ENCODE measurements around the gene BHLHE23. TPM values are rescaled to one million over a fixed set of nuclear protein-coding genes. Genes with fewer than 3 reads are reported as not detected.

Gene BHLHE23
- total and polyA plus RNA-seq, 2 donors from 2014 or later: not detected

DNA sequence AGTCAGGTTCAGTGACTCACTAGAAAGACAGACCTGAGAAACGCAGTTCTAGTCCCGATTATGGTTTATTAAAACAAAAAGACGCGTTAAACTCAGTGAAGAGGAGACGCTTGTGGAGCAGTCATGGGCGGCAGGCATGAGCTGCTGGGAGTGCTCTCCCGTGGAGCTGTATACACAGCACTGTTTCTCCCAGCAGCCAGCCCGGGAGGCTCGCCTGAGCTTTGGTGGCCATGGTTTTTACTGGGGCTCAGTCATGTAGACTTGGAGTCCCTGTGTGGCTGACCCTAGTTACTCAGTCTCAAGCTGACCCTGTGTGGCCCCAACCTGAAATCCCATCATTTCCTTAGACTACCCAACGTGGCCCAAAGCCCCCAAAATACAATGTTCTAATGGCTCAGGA lies 41.2 kb upstream of the BHLHE23 start:
- no peaks in the 10 kb centered on the region for H3K27me3 ChIP-seq (ENCODE audit: control insufficient read depth, insufficient read depth, low read length)
- H3K9me3 ChIP-seq (ENCODE audit: control insufficient read depth in 2 of 3, insufficient read depth in 1 of 3, low read length in 3 of 3): peaks cover 0 to 2% (median 0%) of the 10 kb centered on the region in 3 donors
- no peak for FAIRE-seq

DNA sequence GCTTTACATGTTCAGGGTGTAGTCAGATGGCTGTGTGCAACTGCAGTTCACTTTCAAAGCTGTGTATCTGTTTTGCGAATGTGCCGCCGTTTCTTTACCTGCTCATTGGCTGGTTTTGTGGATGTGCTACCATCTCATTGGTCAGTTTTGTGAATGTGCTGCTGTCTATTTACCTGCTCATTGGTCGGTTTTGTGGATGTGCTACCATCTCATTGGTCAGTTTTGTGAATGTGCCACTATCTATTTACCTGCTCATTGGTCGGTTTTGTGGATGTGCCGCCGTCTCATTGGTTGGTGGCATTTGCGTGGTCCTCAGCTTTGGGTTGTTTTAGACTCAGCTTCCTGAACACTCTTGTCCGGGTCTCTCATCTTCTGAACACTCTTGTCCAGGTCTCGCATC lies 40.5 kb upstream of the BHLHE23 start:
- intact Hi-C loops (cut with DNase I): no loop called here
- Histone ChIP-seq H3K36me3 (ENCODE audit: control insufficient read depth in 2 of 3, insufficient read depth in 3 of 3, low read length in 3 of 3) (no peaks in the 10 kb centered on the region), H3K27me3 (ENCODE audit: control insufficient read depth, insufficient read depth, low read length) (peaks cover 5% of the 10 kb centered on the region), H3K9ac (ENCODE audit: low read length in 3 of 3) (no peak overlapping the region), H3K27ac (ENCODE audit: low read depth in 2 of 2, low read length in 2 of 2) (no peak overlapping the region), H3K9me3 (ENCODE audit: control insufficient read depth in 2 of 3, insufficient read depth in 1 of 3, low read length in 3 of 3) (peaks cover 0 to 2% (median 0%) of the 10 kb centered on the region in 3 donors), H3K4me3 (ENCODE audit: low read length in 3 of 3) (no peak overlapping the region), H3K4me1 (ENCODE audit: control insufficient read depth in 2 of 3, insufficient read depth in 2 of 3, low read depth in 1 of 3, low read length in 3 of 3) (no peaks in the 10 kb centered on the region)
- FAIRE-seq: no peak
- TF ChIP-seq, protein P1, sequence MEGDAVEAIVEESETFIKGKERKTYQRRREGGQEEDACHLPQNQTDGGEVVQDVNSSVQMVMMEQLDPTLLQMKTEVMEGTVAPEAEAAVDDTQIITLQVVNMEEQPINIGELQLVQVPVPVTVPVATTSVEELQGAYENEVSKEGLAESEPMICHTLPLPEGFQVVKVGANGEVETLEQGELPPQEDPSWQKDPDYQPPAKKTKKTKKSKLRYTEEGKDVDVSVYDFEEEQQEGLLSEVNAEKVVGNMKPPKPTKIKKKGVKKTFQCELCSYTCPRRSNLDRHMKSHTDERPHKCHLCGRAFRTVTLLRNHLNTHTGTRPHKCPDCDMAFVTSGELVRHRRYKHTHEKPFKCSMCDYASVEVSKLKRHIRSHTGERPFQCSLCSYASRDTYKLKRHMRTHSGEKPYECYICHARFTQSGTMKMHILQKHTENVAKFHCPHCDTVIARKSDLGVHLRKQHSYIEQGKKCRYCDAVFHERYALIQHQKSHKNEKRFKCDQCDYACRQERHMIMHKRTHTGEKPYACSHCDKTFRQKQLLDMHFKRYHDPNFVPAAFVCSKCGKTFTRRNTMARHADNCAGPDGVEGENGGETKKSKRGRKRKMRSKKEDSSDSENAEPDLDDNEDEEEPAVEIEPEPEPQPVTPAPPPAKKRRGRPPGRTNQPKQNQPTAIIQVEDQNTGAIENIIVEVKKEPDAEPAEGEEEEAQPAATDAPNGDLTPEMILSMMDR (IDR thresholded peaks at IDR 0.05; ENCODE audit: borderline replicate concordance, extremely low read depth, insufficient read depth): no peak
- no peak for DNase-seq

More for the DNA sequence above, 41.2 kb upstream of the BHLHE23 start:
- Histone ChIP-seq H3K4me3 (ENCODE audit: low read length in 3 of 3) (no peak overlapping the region), H3K4me1 (ENCODE audit: control insufficient read depth in 2 of 3, insufficient read depth in 2 of 3, low read depth in 1 of 3, low read length in 3 of 3) (no peaks in the 10 kb centered on the region), H3K9ac (ENCODE audit: low read length in 3 of 3) (no peak overlapping the region), H3K27ac (ENCODE audit: low read depth in 2 of 2, low read length in 2 of 2) (no peak overlapping the region), H3K36me3 (ENCODE audit: control insufficient read depth in 2 of 3, insufficient read depth in 3 of 3, low read length in 3 of 3) (no peaks in the 10 kb centered on the region)
- TF ChIP-seq, protein P1 (IDR thresholded peaks at IDR 0.05; ENCODE audit: borderline replicate concordance, extremely low read depth, insufficient read depth): no peak
- peak in 1 of 5 donors; percentile 24 for DNase-seq
- intact Hi-C loops (cut with DNase I): no loop called here

DNA sequence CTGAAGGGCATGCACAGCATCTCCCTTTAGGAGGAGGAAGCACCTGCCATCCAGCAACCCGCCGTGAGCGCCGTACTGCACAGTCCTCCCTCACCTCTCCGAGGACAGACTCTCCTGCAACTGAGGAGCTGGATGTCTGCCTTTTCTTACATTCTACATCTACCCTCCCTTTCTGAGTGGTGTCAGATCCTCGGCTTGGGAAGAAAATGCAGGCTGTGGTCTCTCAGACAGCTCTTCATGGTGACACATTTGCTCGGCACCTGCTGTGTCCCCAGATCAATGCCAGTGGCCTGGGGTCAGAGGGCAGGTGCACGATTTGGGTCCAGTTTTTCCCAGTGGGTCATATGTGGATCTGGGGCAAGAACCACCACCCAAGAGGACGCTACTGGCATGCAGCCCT lies 40.1 kb upstream of the BHLHE23 start:
- DNase-seq (peak in 1 of 5 donors; percentile 41), FAIRE-seq (no peak)
- Histone ChIP-seq H3K9me3 (ENCODE audit: control insufficient read depth in 2 of 3, insufficient read depth in 1 of 3, low read length in 3 of 3) (peaks cover 0 to 2% (median 0%) of the 10 kb centered on the region in 3 donors), H3K36me3 (ENCODE audit: control insufficient read depth in 2 of 3, insufficient read depth in 3 of 3, low read length in 3 of 3) (no peaks in the 10 kb centered on the region), H3K4me3 (ENCODE audit: low read length in 3 of 3) (no peak overlapping the region), H3K9ac (ENCODE audit: low read length in 3 of 3) (no peak overlapping the region), H3K27ac (ENCODE audit: low read depth in 2 of 2, low read length in 2 of 2) (no peak overlapping the region), H3K4me1 (ENCODE audit: control insufficient read depth in 2 of 3, insufficient read depth in 2 of 3, low read depth in 1 of 3, low read length in 3 of 3) (no peaks in the 10 kb centered on the region), H3K27me3 (ENCODE audit: control insufficient read depth, insufficient read depth, low read length) (peaks cover 5% of the 10 kb centered on the region)
- intact Hi-C loops (cut with DNase I): no loop called here
- TF ChIP-seq, protein P1 (IDR thresholded peaks at IDR 0.05; ENCODE audit: borderline replicate concordance, extremely low read depth, insufficient read depth): no peak

DNA sequence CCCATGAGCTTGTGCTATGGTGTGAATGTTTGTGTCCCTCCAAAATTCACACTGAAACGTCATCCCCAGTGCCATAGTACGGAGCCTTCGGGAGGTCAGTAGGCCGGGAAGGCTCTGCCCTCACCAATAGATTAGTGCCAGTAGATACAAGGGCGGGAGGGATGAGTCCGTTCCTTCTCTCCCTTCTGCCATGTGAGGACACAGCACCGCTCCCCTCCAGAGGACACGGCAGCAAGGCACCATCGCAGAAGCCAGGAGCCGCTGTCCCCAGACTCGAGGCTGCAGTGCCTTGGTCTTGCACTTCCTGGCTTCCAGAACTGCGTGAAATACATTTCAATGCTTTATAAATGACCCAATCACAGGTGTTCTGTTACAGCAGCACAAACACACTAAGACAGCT lies 39.2 kb upstream of the BHLHE23 start:
- Histone ChIP-seq H3K27me3 (ENCODE audit: control insufficient read depth, insufficient read depth, low read length) (peaks cover 5% of the 10 kb centered on the region), H3K36me3 (ENCODE audit: control insufficient read depth in 2 of 3, insufficient read depth in 3 of 3, low read length in 3 of 3) (no peaks in the 10 kb centered on the region), H3K9ac (ENCODE audit: low read length in 3 of 3) (no peak overlapping the region), H3K27ac (ENCODE audit: low read depth in 2 of 2, low read length in 2 of 2) (no peak overlapping the region), H3K4me1 (ENCODE audit: control insufficient read depth in 2 of 3, insufficient read depth in 2 of 3, low read depth in 1 of 3, low read length in 3 of 3) (no peaks in the 10 kb centered on the region), H3K9me3 (ENCODE audit: control insufficient read depth in 2 of 3, insufficient read depth in 1 of 3, low read length in 3 of 3) (peaks cover 0 to 2% (median 0%) of the 10 kb centered on the region in 3 donors), H3K4me3 (ENCODE audit: low read length in 3 of 3) (no peak overlapping the region)
- intact Hi-C loops (cut with DNase I): no loop called here
- DNase-seq (peak in 1 of 5 donors; percentile 31), FAIRE-seq (no peak)
- TF ChIP-seq, protein P1 (IDR thresholded peaks at IDR 0.05; ENCODE audit: borderline replicate concordance, extremely low read depth, insufficient read depth): no peak

Measured in kidney (tissue), 14 donors.